ENCODE measurements around the gene GNG13.
"Not testable (repeated sequence)": the region's sequence is repeated elsewhere in the genome, so short reads cannot be mapped to it uniquely, and the experiment has no call there.

Gene GNG13

DNA sequence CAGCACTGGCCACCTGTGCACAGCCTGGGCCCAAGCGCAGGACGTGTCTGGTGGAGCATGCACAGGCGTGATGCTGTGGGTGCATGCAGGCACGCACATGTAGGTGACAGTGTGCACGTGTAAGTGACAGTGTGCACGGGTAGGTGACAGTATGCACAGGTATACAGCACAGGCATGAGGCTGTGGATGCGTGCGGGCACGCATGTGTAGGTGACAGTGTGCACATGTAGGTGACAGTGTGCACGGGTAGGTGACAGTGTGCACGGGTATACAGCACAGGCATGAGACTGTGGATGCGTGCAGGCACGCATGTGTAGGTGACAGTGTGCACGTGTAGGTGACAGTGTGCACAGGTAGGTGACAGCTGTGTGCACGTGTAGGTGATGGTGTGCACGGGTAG, 20.2 kb downstream of the GNG13 start:
- TF ChIP-seq, protein P1, sequence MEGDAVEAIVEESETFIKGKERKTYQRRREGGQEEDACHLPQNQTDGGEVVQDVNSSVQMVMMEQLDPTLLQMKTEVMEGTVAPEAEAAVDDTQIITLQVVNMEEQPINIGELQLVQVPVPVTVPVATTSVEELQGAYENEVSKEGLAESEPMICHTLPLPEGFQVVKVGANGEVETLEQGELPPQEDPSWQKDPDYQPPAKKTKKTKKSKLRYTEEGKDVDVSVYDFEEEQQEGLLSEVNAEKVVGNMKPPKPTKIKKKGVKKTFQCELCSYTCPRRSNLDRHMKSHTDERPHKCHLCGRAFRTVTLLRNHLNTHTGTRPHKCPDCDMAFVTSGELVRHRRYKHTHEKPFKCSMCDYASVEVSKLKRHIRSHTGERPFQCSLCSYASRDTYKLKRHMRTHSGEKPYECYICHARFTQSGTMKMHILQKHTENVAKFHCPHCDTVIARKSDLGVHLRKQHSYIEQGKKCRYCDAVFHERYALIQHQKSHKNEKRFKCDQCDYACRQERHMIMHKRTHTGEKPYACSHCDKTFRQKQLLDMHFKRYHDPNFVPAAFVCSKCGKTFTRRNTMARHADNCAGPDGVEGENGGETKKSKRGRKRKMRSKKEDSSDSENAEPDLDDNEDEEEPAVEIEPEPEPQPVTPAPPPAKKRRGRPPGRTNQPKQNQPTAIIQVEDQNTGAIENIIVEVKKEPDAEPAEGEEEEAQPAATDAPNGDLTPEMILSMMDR (IDR thresholded peaks at IDR 0.05; ENCODE audit: insufficient read depth, low read length, missing control alignments), result no peak
- H3K4me3 ChIP-seq (ENCODE audit: low read depth, low read length), result no peak overlapping the region
- POLR2A ChIA-PET, result no interaction called here
- no peak for DNase-seq (ENCODE audit: low read depth, low spot score)
- CTCF ChIA-PET, result interaction anchor here (0.8 to 1.1 kb wide), 3 partner anchors 39 to 275 kb away, joined by 3 to 5 read pairs (median 3); no protein-coding TSS in a partner anchor

DNA sequence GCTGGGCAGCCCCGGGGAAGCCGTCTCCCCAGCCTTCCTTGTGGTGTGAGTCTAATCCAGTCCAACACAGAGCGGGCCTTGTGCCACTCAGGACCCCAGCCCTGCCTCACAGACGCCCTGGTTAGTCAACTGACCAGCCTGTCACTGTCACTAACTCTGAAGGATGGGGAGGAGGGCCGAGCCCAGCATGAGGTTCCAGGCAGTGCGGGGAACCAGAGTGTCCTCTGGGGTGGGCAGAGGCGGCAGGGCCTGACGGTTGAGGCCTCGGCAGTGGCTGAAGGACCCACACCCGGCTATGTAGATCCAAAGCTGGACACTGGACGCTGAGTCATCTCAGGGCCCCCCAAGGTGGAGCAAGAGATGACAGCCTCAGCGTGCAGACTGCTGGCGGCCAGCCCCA, 21.0 kb downstream of the GNG13 start:
- CTCF ChIA-PET, result interaction anchor here (1.1 kb wide), 1 partner anchor 38 kb away, joined by 3 read pairs; no protein-coding TSS in a partner anchor

DNA sequence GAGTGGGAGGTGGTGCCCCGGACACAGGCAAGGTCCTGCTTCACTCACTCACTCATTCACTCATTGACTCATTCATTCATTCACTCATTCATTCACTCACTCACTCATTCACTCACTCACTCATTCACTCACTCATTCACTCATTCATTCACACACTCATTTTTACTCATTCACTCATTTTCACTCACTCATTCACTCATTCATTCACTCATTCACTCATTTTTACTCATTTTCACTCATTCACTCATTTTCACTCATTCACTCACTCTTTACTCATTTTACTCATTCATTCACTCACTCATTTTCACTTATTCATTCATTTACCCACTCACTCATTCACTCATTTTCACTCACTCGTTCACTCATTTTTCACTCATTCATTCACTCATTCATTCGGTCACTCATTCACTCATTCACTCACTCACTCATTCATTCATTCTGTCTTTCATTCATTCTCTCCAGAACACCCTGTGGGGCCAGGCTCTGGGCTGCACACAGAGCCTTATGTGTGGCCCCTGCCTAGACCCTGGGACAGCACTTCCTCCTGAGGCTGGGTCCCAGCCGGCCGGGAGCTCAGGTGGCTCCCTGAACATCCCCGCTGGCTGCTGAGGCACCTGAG, 21.5 kb downstream of the GNG13 start:
- no peak overlapping the region for H3K4me3 ChIP-seq (ENCODE audit: low read depth, low read length)
- no peak for DNase-seq (ENCODE audit: low read depth, low spot score)
- TF ChIP-seq, protein P1 (IDR thresholded peaks at IDR 0.05; ENCODE audit: insufficient read depth, low read length, missing control alignments), result no peak
- ChIA-PET POLR2A (no interaction called here), CTCF (no interaction called here)

More for the DNA sequence above, 21.0 kb downstream of the GNG13 start:
- no peak for DNase-seq (ENCODE audit: low read depth, low spot score)
- POLR2A ChIA-PET, result no interaction called here
- TF ChIP-seq, protein P1 (IDR thresholded peaks at IDR 0.05; ENCODE audit: insufficient read depth, low read length, missing control alignments), result no peak
- no peak overlapping the region for H3K4me3 ChIP-seq (ENCODE audit: low read depth, low read length)

DNA sequence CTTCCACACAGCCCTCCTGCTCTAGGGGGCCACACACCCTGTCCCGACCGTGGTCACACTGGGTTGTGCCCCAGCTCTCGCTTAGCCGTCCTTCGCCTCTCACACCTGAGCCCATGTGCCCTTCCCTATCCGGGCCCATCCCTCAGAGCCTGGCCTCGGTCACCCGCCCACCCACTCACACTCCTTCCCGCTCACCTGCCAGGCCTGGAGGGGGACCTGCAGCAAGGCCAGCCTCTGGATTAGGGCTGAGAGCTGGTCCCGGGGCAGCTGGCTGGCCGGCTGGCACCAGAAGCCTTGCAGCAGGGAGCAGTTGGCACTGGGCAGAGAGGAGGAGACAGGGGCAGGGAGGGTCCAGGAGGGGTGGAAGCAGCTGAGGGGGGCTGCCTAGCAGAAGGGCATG, 22.1 kb downstream of the GNG13 start:
- CTCF ChIA-PET, result no interaction called here
- no peak overlapping the region for H3K4me3 ChIP-seq (ENCODE audit: low read depth, low read length)
- TF ChIP-seq, protein P1 (IDR thresholded peaks at IDR 0.05; ENCODE audit: insufficient read depth, low read length, missing control alignments), result no peak
- POLR2A ChIA-PET, result no interaction called here
- no peak for DNase-seq (ENCODE audit: low read depth, low spot score)

DNA sequence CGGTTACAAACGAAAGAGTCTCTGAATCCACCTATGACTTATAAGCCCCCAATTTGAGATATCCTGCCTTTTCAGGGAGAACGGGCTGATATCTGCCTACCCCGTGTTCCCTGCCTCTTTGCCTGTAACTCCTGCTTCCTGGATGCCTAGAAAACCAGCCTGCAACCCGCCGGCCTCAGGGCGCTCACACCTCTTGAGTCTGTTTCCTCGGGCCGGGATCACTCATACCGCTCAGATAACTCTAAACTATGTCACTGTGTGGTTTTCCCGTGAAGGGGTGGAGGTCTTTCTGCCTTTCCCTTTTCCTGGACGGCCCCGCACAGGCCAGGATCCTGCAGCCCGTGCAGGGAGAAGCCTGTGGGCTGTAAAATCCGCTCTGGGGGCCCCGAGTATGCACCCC, 22.7 kb downstream of the GNG13 start:
- POLR2A ChIA-PET, result no interaction called here
- no peak for DNase-seq (ENCODE audit: low read depth, low spot score)
- no peak overlapping the region for H3K4me3 ChIP-seq (ENCODE audit: low read depth, low read length)
- CTCF ChIA-PET, result interaction anchor here (1.7 kb wide), 1 partner anchor 37 kb away, joined by 5 read pairs; the partner anchor contains the start of gene CIAO3
- TF ChIP-seq, protein P1 (IDR thresholded peaks at IDR 0.05; ENCODE audit: insufficient read depth, low read length, missing control alignments), result no peak

DNA sequence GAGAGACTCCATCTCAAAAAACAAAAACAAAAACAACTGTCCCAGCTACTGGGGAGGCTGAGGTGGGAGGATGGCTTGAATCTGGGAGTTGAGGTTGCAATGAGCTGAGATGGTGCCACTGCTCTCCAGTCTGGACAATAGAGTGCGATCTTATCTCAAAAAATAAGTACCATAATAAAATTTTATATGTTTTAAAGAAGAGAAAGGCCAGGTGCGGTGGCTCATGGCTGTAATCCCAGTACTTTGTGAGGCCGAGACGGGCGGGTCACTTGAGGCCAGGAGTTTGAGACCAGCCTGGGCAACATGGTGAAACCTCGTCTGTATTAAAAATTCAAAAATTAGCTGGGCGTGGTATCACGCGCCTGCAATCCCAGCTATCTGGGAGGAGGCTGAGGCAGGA, 23.7 kb downstream of the GNG13 start:
- CTCF ChIA-PET, result interaction anchor here (1.7 to 2.1 kb wide), 2 partner anchors 9 to 36 kb away, joined by 5 to 9 read pairs; partner anchors contain the start of gene CIAO3
- POLR2A ChIA-PET, result no interaction called here
- TF ChIP-seq, protein P1 (IDR thresholded peaks at IDR 0.05; ENCODE audit: insufficient read depth, low read length, missing control alignments), result no peak
- DNase-seq (ENCODE audit: low read depth, low spot score), result no peak
- H3K4me3 ChIP-seq (ENCODE audit: low read depth, low read length), result no peak overlapping the region

DNA sequence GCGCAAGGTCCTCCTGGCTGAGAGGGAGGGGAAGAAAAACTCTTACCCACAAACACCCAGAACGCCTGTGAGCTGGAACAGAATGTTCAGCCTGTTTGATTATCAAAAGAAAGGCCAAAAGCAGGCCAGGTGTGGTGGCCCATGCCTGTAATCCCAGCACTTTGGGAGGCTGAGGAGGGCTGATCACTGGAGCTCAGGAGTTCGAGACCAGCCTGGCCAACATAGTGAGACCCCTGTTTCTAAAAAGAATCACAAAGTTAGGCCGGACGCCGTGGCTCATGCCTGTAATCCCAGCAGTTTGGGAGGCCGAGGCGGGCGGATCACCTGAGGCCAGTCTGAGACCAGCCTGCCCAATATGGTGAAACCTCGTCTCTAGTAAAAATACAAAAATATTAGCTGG, 24.2 kb downstream of the GNG13 start:
- DNase-seq (ENCODE audit: low read depth, low spot score); H3K4me3 ChIP-seq (ENCODE audit: low read depth, low read length); POLR2A ChIA-PET: not testable (repeated sequence)
- CTCF ChIA-PET, result interaction anchor here (1.7 to 2.1 kb wide), 2 partner anchors 9 to 35 kb away, joined by 5 to 9 read pairs; partner anchors contain the start of gene CIAO3
